H1 (cell line): ENCODE measurements around the gene TRABD. TPM values are rescaled to one million over a fixed set of nuclear protein-coding genes. Genes with fewer than 3 reads are reported as not detected.
"Not testable (repeated sequence)": the region's sequence is repeated elsewhere in the genome, so short reads cannot be mapped to it uniquely, and the experiment has no call there.

Experiments
- CTCF ChIA-PET: fragments of 300-600 bp; sonication (Branson Sonifier 250); formaldehyde crosslinking; loops from one replicate; lab custom pipeline; 2021; ENCODE audit not compliant: partially characterized antibody; lab: Charles Lee
- POLR2A ChIA-PET: fragments of 300-600 bp; sonication (Branson Sonifier 250); formaldehyde crosslinking; loops from one replicate; lab custom pipeline; 2021; ENCODE audit warnings: inconsistent platforms; ENCODE audit not compliant: partially characterized antibody; lab: Charles Lee
- DNase-seq, 2 experiments: peaks; one replicate each; pipeline versions ENCODE4 v3.0.0 to v3.0.0-alpha.2; 2010 to 2022; ENCODE audit warnings: low spot score in 2 of 2, low read depth in 1 of 2, mixed read lengths in 1 of 2
- FAIRE-seq: peaks from 2 replicates; lab custom pipeline; 2011; peaks lifted over from hg19 to GRCh38; lab: Jason Lieb, UNC
- H2AFZ ChIP-seq: 2 replicates; pipeline ENCODE4 v1.8.1; 2012; ENCODE audit warnings: low read length, inconsistent platforms
- H2AK5ac ChIP-seq: 2 replicates; pipeline ENCODE4 v1.6.1; 2013; ENCODE audit warnings: low read depth, low read length
- H2BK120ac ChIP-seq: replicated peaks from 2 replicates; pipeline ENCODE3; 2013; ENCODE audit warnings: low read depth, low read length, inconsistent platforms
- H2BK12ac ChIP-seq: 2 replicates; pipeline ENCODE4 v1.6.1; 2013; ENCODE audit warnings: low read depth, low read length
- H2BK15ac ChIP-seq: 2 replicates; pipeline ENCODE4 v1.6.1; 2013; ENCODE audit warnings: low read length
- H2BK20ac ChIP-seq: 2 replicates; pipeline ENCODE4 v1.6.1; 2013; ENCODE audit warnings: low read length
- H2BK5ac ChIP-seq: 2 replicates; pipeline ENCODE4 v1.6.1; 2013; ENCODE audit warnings: low read depth, low read length
- H3K14ac ChIP-seq: 2 replicates; pipeline ENCODE4 v1.6.1; 2013; ENCODE audit warnings: inconsistent platforms; ENCODE audit not compliant: insufficient read length
- H3K18ac ChIP-seq: 2 replicates; pipeline ENCODE4 v1.6.1; 2013; ENCODE audit warnings: low read length; ENCODE audit errors: extremely low read depth
- H3K23ac ChIP-seq: 2 replicates; pipeline ENCODE4 v1.6.1; 2013; ENCODE audit warnings: inconsistent platforms; ENCODE audit not compliant: insufficient read length
- H3K23me2 ChIP-seq: 2 replicates; pipeline ENCODE4 v1.6.1; 2013; ENCODE audit warnings: low read depth, low read length
- H3K27ac ChIP-seq: 2 replicates; pipeline ENCODE4 v1.6.1; 2011; ENCODE audit warnings: low read depth, low read length, inconsistent platforms
- H3K27me3 ChIP-seq, 4 experiments: replicated peaks in 1 of 4; 1 replicate in 1 of 4; 2 replicates in 3 of 4; pipeline versions ENCODE4 v1.6.1 to v1.8.1; 2011 to 2013; ENCODE audit warnings: low read length in 3 of 4, mild to moderate bottlenecking in 3 of 4, inconsistent platforms in 2 of 4, mixed read lengths in 2 of 4, moderate library complexity in 1 of 4; ENCODE audit not compliant: control insufficient read depth in 3 of 4, insufficient read depth in 3 of 4; ENCODE audit errors: extremely low read depth in 1 of 4
- H3K36me3 ChIP-seq, 4 experiments: 2 replicates each; pipeline versions ENCODE4 v1.6.1 to v1.8.1; 2011 to 2013; ENCODE audit warnings: mild to moderate bottlenecking in 4 of 4, low read length in 3 of 4, moderate library complexity in 2 of 4, control low read depth in 1 of 4, inconsistent platforms in 1 of 4; ENCODE audit not compliant: insufficient read depth in 4 of 4, control insufficient read depth in 2 of 4
- H3K4ac ChIP-seq: replicated peaks from 2 replicates; pipeline ENCODE3; 2013; ENCODE audit warnings: low read length, low read depth, mixed read lengths, inconsistent platforms; ENCODE audit not compliant: insufficient read length
- H3K4me1 ChIP-seq, 4 experiments: replicated peaks in 1 of 4; 1 replicate in 1 of 4; 2 replicates in 3 of 4; pipeline versions ENCODE4 v1.6.1 to v1.8.1; 2011 to 2013; ENCODE audit warnings: low read length in 3 of 4, inconsistent platforms in 2 of 4, mixed read lengths in 1 of 4; ENCODE audit not compliant: insufficient read depth in 4 of 4, control insufficient read depth in 3 of 4
- H3K4me2 ChIP-seq, 2 experiments: 2 replicates each; pipeline versions ENCODE4 v1.6.1 to v1.8.1; 2011 to 2013; ENCODE audit warnings: low read depth in 2 of 2, low read length in 2 of 2, control low read depth in 1 of 2, inconsistent platforms in 1 of 2, mild to moderate bottlenecking in 1 of 2; ENCODE audit not compliant: insufficient read depth in 1 of 2
- H3K4me3 ChIP-seq, 4 experiments: fragments of 200-600, 300-600 bp in 1 of 4; sonication (generic), shearing (Covaris generic), sonication (Bioruptor Twin) in 1 of 4; 2 replicates each; pipeline versions ENCODE4 v1.5.1 to v1.8.1; 2011 to 2016; ENCODE audit warnings: low read length in 4 of 4, low read depth in 3 of 4, control low read depth in 2 of 4, inconsistent platforms in 2 of 4, mild to moderate bottlenecking in 2 of 4, mixed read lengths in 1 of 4, moderate library complexity in 1 of 4; ENCODE audit not compliant: insufficient read depth in 2 of 4; ENCODE audit errors: extremely low read depth in 1 of 4
- H3K56ac ChIP-seq: replicated peaks from 2 replicates; pipeline ENCODE3; 2013; ENCODE audit warnings: low read depth, mild to moderate bottlenecking, mixed read lengths, low read length, inconsistent platforms; ENCODE audit not compliant: insufficient read length
- H3K79me1 ChIP-seq: 2 replicates; pipeline ENCODE4 v1.6.1; 2013; ENCODE audit warnings: low read depth, low read length, control low read depth
- H3K79me2 ChIP-seq, 2 experiments: 2 replicates each; pipeline versions ENCODE4 v1.6.1 to v1.8.1; 2012 to 2013; ENCODE audit warnings: low read length in 2 of 2, mild to moderate bottlenecking in 2 of 2, inconsistent platforms in 1 of 2; ENCODE audit not compliant: insufficient read depth in 2 of 2, control insufficient read depth in 1 of 2
- H3K9ac ChIP-seq, 4 experiments: replicated peaks in 1 of 4; 1 replicate in 1 of 4; 2 replicates in 3 of 4; pipeline versions ENCODE4 v1.6.1 to v1.8.1; 2011 to 2013; ENCODE audit warnings: low read depth in 3 of 4, low read length in 3 of 4, control low read depth in 2 of 4, mild to moderate bottlenecking in 2 of 4, moderate library complexity in 2 of 4, inconsistent platforms in 1 of 4; ENCODE audit errors: extremely low read depth in 1 of 4
- H3K9me3 ChIP-seq, 2 experiments: 2 replicates each; pipeline versions ENCODE4 v1.6.1 to v1.8.1; 2012 to 2013; ENCODE audit warnings: mild to moderate bottlenecking in 2 of 2, moderate library complexity in 2 of 2, control low read depth in 1 of 2, inconsistent platforms in 1 of 2, low read depth in 1 of 2, low read length in 1 of 2, mixed read lengths in 1 of 2; ENCODE audit not compliant: insufficient read depth in 2 of 2
- H4K20me1 ChIP-seq, 2 experiments: replicated peaks in 1 of 2; 2 replicates each; pipeline versions ENCODE3 to v1.8.1; 2011 to 2013; ENCODE audit warnings: inconsistent platforms in 2 of 2, low read length in 2 of 2, mild to moderate bottlenecking in 1 of 2; ENCODE audit not compliant: insufficient read depth in 2 of 2, control insufficient read depth in 1 of 2
- H4K5ac ChIP-seq: 2 replicates; pipeline ENCODE4 v1.6.1; 2013; ENCODE audit warnings: low read length, low read depth, mixed read lengths, inconsistent platforms; ENCODE audit not compliant: insufficient read length
- H4K8ac ChIP-seq: 2 replicates; pipeline ENCODE4 v1.8.0; 2013; ENCODE audit warnings: mild to moderate bottlenecking, moderate library complexity, low read length, inconsistent platforms; ENCODE audit not compliant: insufficient read depth; ENCODE audit errors: extremely low read depth
- H4K91ac ChIP-seq: replicated peaks from 2 replicates; pipeline ENCODE3; 2013; ENCODE audit warnings: low read length, mixed read lengths, inconsistent platforms; ENCODE audit not compliant: insufficient read length
- WGBS, 2 experiments: shearing (Covaris generic) in 1 of 2; methylation state at CpG; one replicate each; pipeline versions ENCODE4 v1.1.6 to v1.1.7; 2013 to 2015; ENCODE audit warnings: low lambda C conversion rate in 2 of 2, mixed read lengths in 2 of 2, inconsistent platforms in 1 of 2, low coverage in 1 of 2, missing lambda C conversion rate in 1 of 2; ENCODE audit not compliant: insufficient replicate concordance in 2 of 2, insufficient coverage in 1 of 2, insufficient read length in 1 of 2; ENCODE audit errors: extremely low coverage in 1 of 2, missing lambda C conversion rate in 1 of 2; 5-methylcytosine and 5-hydroxymethylcytosine counted together
- polyA plus RNA-seq, 7 experiments: library from polyadenylated mRNA; depleted of rRNA in 3 of 7; stranded (reverse) in 5 of 7; unstranded in 2 of 7; fragments of >200 nt in 5 of 7; fragments of 200-250 nt in 2 of 7; gene quantifications; 1 replicate in 5 of 7; 2 replicates in 1 of 7; 4 replicates in 1 of 7; pipeline versions ENCODE4 v1.2.1 to v1.2.3, GENCODE V29; 2011 to 2013; ENCODE audit warnings: missing spikeins in 2 of 7, mixed read lengths in 2 of 7
- total RNA-seq: library from RNA; stranded (reverse); fragmentation: NEBNext Ultra II Directional; extraction: Animal tissue kit (Norgen Biotek cat#: 25700); gene quantifications from 2 replicates; pipeline ENCODE4 v1.2.1, GENCODE V29; 2021
- TF ChIP-seq, protein P1 (sequence below): IDR thresholded peaks from 2 replicates; pipeline ENCODE4 v1.6.1; 2012; ENCODE audit warnings: inconsistent platforms

Gene TRABD
- total and polyA plus RNA-seq, 2 of the 8 experiments (the other 6 are each of a cell fraction or from before 2014, with no cell fraction given), result 44.2 to 57.5 TPM

DNA sequence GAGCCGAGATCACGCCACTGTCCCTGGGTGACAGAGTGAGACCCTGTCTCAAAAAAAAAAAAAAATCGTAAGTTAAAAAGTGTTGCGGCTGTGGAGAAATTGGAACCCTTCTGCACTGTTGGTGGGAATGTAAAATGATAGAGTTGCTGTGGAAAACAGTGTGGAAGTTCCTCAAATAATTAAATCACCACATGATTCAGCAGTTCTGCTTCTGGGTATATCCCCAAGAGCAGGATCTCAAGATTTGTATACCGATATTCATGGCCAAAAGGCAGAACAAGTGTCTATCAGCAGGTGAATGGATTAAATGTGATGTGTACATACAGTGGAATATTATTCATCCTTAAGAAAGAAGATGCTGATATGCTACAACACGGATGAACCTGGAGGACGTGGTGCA, 18.9 kb downstream of the TRABD start (continued):
- TF ChIP-seq, protein P1, sequence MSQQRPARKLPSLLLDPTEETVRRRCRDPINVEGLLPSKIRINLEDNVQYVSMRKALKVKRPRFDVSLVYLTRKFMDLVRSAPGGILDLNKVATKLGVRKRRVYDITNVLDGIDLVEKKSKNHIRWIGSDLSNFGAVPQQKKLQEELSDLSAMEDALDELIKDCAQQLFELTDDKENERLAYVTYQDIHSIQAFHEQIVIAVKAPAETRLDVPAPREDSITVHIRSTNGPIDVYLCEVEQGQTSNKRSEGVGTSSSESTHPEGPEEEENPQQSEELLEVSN, result no peak
- TF ChIP-seq, all 59 proteins: peak for 0

DNA sequence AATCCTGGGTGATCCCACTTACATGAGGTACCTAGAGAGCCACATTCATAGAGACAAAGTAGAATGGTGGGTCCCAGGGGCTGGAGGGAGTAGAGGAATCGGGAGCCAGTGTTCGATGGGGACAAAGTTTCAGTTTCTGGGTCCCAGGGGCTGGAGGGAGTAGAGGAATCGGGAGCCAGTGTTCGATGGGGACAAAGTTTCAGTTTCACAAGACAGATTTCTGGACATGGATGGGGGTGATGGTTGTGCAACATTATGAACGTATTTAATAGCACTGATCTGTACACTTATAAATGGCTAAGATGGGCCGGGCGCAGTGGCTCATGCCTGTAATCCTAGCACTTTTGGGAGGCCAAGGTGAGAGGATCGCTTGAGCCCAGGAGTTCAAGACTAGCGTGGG, 19.3 kb downstream of the TRABD start:
- Histone ChIP-seq H3K9ac (peak overlapping the region in 1 of 4 experiments; percentile 17; a peak in 1 of 7 replicates), H3K79me2 (peaks cover 0 to 13% of the 10 kb centered on the region in 2 experiments; a peak in 1 of 4 replicates), H4K20me1 (peaks cover 4 to 28% of the 10 kb centered on the region in 2 experiments), H3K36me3 (peaks cover 0 to 12% (median 2%) of the 10 kb centered on the region in 4 experiments; a peak in 5 of 8 replicates), H3K23me2 (peaks cover 11% of the 10 kb centered on the region; the same call in 1 of the 2 replicates)
- not testable (repeated sequence) for H2AFZ ChIP-seq, H3K27me3 ChIP-seq, H4K8ac ChIP-seq, H3K14ac ChIP-seq, H2BK120ac ChIP-seq, H3K56ac ChIP-seq, H2BK20ac ChIP-seq, H3K23ac ChIP-seq, H2AK5ac ChIP-seq, H2BK15ac ChIP-seq, H3K4me3 ChIP-seq, H4K5ac ChIP-seq, H3K9me3 ChIP-seq, H3K18ac ChIP-seq, H3K4me2 ChIP-seq, H3K27ac ChIP-seq, DNase-seq, H2BK12ac ChIP-seq, H3K4me1 ChIP-seq, H3K79me1 ChIP-seq, H4K91ac ChIP-seq, H2BK5ac ChIP-seq, H3K4ac ChIP-seq, FAIRE-seq
- 92% methylated on average over 9 of the region's 9 CpGs; no CpG with 5 or more reads in 1 of the 2 experiments for WGBS, 2 experiments
- ChIA-PET POLR2A (interaction anchor here (1.9 to 3.0 kb wide), 2 partner anchors 14 to 15 kb away, joined by 9 read pairs; no protein-coding TSS in a partner anchor), CTCF (interaction anchor here (0.6 to 7.0 kb wide), 2 partner anchors 28 to 55 kb away, joined by 3 to 83 read pairs; no protein-coding TSS in a partner anchor)
